Smooth muscle cell (in vitro differentiated cells): Measurements from ENCODE around the gene TMEM126B. TPM values are rescaled to one million over a fixed set of nuclear protein-coding genes. Genes with fewer than 3 reads are reported as not detected.
"Not testable (repeated sequence)": the region's sequence is repeated elsewhere in the genome, so short reads cannot be mapped to it uniquely, and the experiment has no call there.

ENCODE experiments used
- DNase-seq: peaks from one replicate; lab custom pipeline; 2025; ENCODE audit not compliant: unreplicated experiment; lab: John Stamatoyannopoulos, UW
- H2AFZ ChIP-seq: fragments of 200-600 bp; sonication (generic); 2 replicates; pipeline ENCODE4 v1.6.0; 2016; ENCODE audit warnings: antibody characterized with exemption, low read depth, mild to moderate bottlenecking
- H3F3A ChIP-seq: fragments of 200-600 bp; sonication (generic); 2 replicates; pipeline ENCODE4 v1.6.0; 2017; ENCODE audit warnings: antibody characterized with exemption, low read depth
- H3K27ac ChIP-seq: fragments of 200-600 bp; sonication (generic); 2 replicates; pipeline ENCODE4 v1.5.1; 2016; ENCODE audit warnings: low read depth, mild to moderate bottlenecking
- H3K27me3 ChIP-seq: fragments of 200-600 bp; sonication (generic); 2 replicates; pipeline ENCODE4 v1.6.1; 2016; ENCODE audit warnings: low read depth, mild to moderate bottlenecking
- H3K36me3 ChIP-seq: fragments of 200-600 bp; sonication (generic); 2 replicates; pipeline ENCODE4 v1.5.1; 2016; ENCODE audit warnings: low read depth
- H3K4me1 ChIP-seq: fragments of 200-600 bp; sonication (generic); 2 replicates; pipeline ENCODE4 v1.5.1; 2016; ENCODE audit warnings: low read depth
- H3K4me2 ChIP-seq: fragments of 200-600 bp; sonication (generic); 2 replicates; pipeline ENCODE4 v1.6.0; 2016; ENCODE audit warnings: mild to moderate bottlenecking
- H3K4me3 ChIP-seq: fragments of 200-600 bp; sonication (generic); 2 replicates; pipeline ENCODE4 v1.5.1; 2016; ENCODE audit warnings: mild to moderate bottlenecking
- H3K79me2 ChIP-seq: fragments of 200-600 bp; sonication (generic); 2 replicates; pipeline ENCODE4 v1.6.0; 2016; ENCODE audit warnings: low read depth, mild to moderate bottlenecking
- H3K9ac ChIP-seq: fragments of 200-600 bp; sonication (generic); 2 replicates; pipeline ENCODE4 v1.6.0; 2016; ENCODE audit warnings: low read depth
- H3K9me3 ChIP-seq: fragments of 200-600 bp; sonication (generic); replicated peaks from 2 replicates; pipeline ENCODE4 v1.5.1; 2016; ENCODE audit warnings: low read depth
- H4K20me1 ChIP-seq: fragments of 200-600 bp; sonication (generic); 2 replicates; pipeline ENCODE4 v1.6.0; 2016; ENCODE audit warnings: low read depth
- WGBS: methylation state at CpG from one replicate; pipeline ENCODE4 v1.1.7; 2016; ENCODE audit warnings: low lambda C conversion rate; 5-methylcytosine and 5-hydroxymethylcytosine counted together
- polyA plus RNA-seq: library from polyadenylated mRNA; unstranded; fragments of >200 nt; fragmentation: Nextera tagmentation; extraction: Ambion mirVana; gene quantifications from 2 replicates; pipeline ENCODE4 v1.2.1, GENCODE V29; 2016
- total RNA-seq: library from RNA; depleted of rRNA; stranded (reverse); fragments of >200 nt; gene quantifications from 2 replicates; pipeline ENCODE4 v1.2.3, GENCODE V29; 2014
- TF ChIP-seq, protein P1 (sequence below): fragments of 200-600 bp; sonication (generic); IDR thresholded peaks from 2 replicates; pipeline ENCODE4 v1.5.1; 2017; ENCODE audit warnings: borderline replicate concordance, mild to moderate bottlenecking, antibody characterized with exemption; ENCODE audit not compliant: insufficient read depth, poor library complexity, severe bottlenecking

Gene TMEM126B
- total and polyA plus RNA-seq, 2 experiments from 2014 or later = 49.7 to 76.8 TPM

DNA sequence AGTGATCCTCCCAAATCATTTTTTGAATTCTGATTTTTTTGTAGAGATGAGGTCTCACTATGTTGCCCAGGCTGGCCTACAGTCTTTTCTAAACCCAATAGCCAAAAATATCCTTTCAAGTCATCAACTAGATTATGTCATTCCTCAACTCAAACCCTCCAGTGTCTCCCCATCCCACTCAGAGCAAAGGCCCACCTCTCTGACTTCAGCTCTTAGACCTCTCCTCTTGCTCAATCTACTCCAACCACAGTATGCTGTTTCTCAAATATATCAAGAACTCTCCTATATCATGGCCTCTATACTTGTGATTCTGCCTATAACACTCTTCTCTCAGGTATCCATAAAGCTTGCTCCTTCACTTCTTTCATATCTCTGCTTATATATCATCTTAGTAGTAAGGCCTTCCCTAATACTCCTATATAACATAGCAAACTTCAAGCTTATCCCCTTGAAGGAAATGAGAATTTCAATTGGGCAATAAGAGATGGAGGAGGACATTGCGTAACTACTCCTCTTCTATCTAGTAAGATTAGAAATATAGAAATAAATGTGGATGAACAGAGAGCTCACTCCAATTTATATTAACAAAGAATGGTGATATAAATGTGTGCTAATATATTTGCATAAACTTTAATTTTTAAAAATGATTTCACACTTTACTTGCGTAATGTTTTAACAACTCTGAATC is 25.7 kb upstream of the TMEM126B start:
- H2AFZ ChIP-seq = no peak overlapping the region
- H3F3A ChIP-seq = no peaks in the 10 kb centered on the region
- no peaks in the 10 kb centered on the region for H3K27me3 ChIP-seq
- no peaks in the 10 kb centered on the region for H3K36me3 ChIP-seq
- H3K27ac ChIP-seq = no peak overlapping the region
- H3K4me3 ChIP-seq = no peak overlapping the region
- WGBS = 100% methylated on average over 2 of the region's 2 CpGs
- TF ChIP-seq, protein P1, sequence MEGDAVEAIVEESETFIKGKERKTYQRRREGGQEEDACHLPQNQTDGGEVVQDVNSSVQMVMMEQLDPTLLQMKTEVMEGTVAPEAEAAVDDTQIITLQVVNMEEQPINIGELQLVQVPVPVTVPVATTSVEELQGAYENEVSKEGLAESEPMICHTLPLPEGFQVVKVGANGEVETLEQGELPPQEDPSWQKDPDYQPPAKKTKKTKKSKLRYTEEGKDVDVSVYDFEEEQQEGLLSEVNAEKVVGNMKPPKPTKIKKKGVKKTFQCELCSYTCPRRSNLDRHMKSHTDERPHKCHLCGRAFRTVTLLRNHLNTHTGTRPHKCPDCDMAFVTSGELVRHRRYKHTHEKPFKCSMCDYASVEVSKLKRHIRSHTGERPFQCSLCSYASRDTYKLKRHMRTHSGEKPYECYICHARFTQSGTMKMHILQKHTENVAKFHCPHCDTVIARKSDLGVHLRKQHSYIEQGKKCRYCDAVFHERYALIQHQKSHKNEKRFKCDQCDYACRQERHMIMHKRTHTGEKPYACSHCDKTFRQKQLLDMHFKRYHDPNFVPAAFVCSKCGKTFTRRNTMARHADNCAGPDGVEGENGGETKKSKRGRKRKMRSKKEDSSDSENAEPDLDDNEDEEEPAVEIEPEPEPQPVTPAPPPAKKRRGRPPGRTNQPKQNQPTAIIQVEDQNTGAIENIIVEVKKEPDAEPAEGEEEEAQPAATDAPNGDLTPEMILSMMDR = no peak
- DNase-seq = no peak
- H3K4me2 ChIP-seq = no peak overlapping the region
- H3K4me1 ChIP-seq = no peaks in the 10 kb centered on the region
- no peaks in the 10 kb centered on the region for H3K9me3 ChIP-seq
- H3K9ac ChIP-seq = no peak overlapping the region
- H4K20me1 ChIP-seq = no peaks in the 10 kb centered on the region
- no peaks in the 10 kb centered on the region for H3K79me2 ChIP-seq

DNA sequence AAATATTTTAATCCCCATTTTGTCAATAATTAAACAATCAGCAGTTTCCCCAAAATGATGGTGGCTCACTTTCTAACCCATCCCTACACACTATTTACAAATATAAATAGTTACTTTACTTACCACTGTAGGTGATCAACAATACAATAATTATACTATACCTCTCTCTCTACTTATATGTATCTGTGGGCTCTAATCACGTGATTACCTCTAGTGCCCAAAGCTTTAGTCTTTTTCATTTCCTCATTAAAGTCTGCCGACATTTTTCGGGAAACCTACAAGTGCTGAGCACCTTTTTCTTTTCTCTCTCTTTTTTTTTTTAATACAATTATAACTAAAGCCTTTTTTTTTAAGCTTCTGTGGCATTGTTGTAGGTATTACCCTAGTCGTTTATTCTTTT is 25.2 kb upstream of the TMEM126B start:
- 91% methylated on average over 4 of the region's 4 CpGs for WGBS
- H2AFZ ChIP-seq = no peak overlapping the region
- no peaks in the 10 kb centered on the region for H3K27me3 ChIP-seq
- H4K20me1 ChIP-seq = no peaks in the 10 kb centered on the region
- no peak for DNase-seq
- H3K36me3 ChIP-seq = no peaks in the 10 kb centered on the region
- no peak overlapping the region for H3K4me3 ChIP-seq
- H3K9me3 ChIP-seq = no peaks in the 10 kb centered on the region
- no peak overlapping the region for H3K4me2 ChIP-seq
- no peaks in the 10 kb centered on the region for H3F3A ChIP-seq
- no peaks in the 10 kb centered on the region for H3K79me2 ChIP-seq
- no peaks in the 10 kb centered on the region for H3K4me1 ChIP-seq
- no peak overlapping the region for H3K27ac ChIP-seq
- no peak overlapping the region for H3K9ac ChIP-seq
- TF ChIP-seq, protein P1 = no peak

DNA sequence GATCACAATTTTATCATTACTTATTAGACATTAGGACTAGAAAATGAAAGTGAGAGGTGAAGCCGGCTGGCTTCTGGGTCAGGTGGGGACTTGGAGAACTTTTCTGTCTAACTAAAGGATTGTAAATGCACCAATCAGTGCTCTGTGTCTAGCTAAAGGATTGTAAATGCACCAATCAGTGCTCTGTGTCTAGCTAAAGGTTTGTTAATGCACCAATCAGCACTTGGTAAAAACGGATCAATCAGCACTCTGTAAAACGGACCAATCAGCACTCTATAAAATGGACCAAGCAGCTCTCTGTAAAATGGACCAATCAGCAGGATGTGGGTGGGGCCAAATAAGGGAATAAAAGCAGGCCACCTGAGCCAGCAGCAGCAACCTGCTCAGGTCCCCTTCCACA is 22.2 kb upstream of the TMEM126B start:
- not testable (repeated sequence) for H3K79me2 ChIP-seq
- 93% methylated on average over 3 of the region's 3 CpGs for WGBS

DNA sequence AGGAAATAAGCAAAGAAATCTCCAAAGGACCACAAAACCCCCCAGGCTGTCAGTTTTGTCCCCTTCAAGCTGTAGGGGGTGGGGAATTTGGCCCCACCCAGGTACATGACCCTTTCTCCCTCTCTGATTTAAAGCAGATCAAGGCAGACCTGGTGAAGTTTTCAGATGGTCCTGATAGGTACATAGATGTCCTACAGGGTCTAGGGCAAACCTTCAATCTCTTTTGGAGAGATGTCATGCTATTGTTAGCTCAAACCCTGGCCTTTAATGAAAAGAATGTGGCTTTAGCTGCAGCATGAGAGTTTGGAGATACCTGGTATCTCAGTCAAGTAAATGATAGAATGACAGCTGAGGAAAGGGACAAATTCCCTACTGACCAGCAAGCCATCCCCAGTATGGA is 19.8 kb upstream of the TMEM126B start:
- H2AFZ ChIP-seq, H3K9me3 ChIP-seq, H3K9ac ChIP-seq, H3K4me2 ChIP-seq, H3K4me1 ChIP-seq, H3K27me3 ChIP-seq, H3F3A ChIP-seq, H4K20me1 ChIP-seq, H3K4me3 ChIP-seq, H3K36me3 ChIP-seq, H3K27ac ChIP-seq, DNase-seq, H3K79me2 ChIP-seq: not testable (repeated sequence)

More for the DNA sequence above, 22.2 kb upstream of the TMEM126B start:
- not testable (repeated sequence) for H3K4me1 ChIP-seq, H3K36me3 ChIP-seq, H3K9me3 ChIP-seq, DNase-seq, H2AFZ ChIP-seq, H3K27ac ChIP-seq, H3F3A ChIP-seq, H3K4me2 ChIP-seq, H3K27me3 ChIP-seq, H3K9ac ChIP-seq, H4K20me1 ChIP-seq, H3K4me3 ChIP-seq

DNA sequence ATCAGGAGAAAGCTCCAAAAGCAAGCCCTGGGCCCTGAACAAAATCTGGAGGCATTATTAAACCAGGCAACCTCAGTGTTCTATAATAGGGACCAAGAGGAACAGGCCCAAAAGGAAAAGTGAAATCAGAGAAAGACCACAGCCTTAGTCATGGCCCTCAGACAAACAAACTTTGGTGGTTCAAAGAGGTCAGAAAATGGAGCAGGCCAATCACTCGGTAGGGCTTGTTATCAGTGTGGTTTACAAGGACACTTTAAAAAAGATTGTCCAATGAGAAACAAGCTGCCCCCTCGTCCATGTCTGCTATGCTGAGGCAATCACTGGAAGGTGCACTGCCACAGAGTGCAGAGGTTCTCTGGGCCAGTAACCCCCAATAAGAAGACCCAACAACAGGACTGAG is 19.1 kb upstream of the TMEM126B start:
- DNase-seq, H3K4me1 ChIP-seq, H3K9ac ChIP-seq, H2AFZ ChIP-seq, H3K36me3 ChIP-seq, H3K27me3 ChIP-seq, H3K4me3 ChIP-seq, H3K79me2 ChIP-seq, H3F3A ChIP-seq, H3K27ac ChIP-seq, H3K4me2 ChIP-seq, H3K9me3 ChIP-seq, H4K20me1 ChIP-seq: not testable (repeated sequence)
- 72% methylated on average over 2 of the region's 2 CpGs for WGBS

DNA sequence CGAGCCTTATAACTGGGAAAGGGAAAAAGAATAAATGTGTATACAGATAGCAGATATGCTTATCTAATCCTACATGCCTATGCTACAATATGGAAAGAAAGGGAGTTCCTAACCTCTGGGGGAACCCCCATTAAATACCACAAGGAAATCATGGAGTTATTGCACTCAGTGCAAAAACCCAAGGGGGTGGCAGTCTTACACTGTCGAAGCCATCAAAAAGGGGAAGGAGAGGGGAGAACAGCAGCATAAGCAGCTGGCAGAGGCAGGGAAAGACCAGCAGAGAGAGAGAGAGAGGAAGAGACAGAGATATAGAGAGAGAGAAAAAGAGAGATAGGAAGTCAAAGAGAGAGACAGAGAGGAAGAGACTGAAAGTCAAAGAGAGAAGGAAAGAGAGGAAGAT is 16.8 kb upstream of the TMEM126B start:
- H3K4me1 ChIP-seq, H4K20me1 ChIP-seq, H3K36me3 ChIP-seq, H3K9ac ChIP-seq, H3F3A ChIP-seq, H3K4me3 ChIP-seq, H3K79me2 ChIP-seq, H3K27ac ChIP-seq, H3K4me2 ChIP-seq, H3K9me3 ChIP-seq, H2AFZ ChIP-seq, DNase-seq, H3K27me3 ChIP-seq: not testable (repeated sequence)
- WGBS = 95% methylated on average over 2 of the region's 2 CpGs
